GM13976 (cell line): ENCODE measurements around the gene RGS9.

Experiments used
- DNase-seq: peaks from one replicate; pipeline ENCODE4 v3.0.0; 2012; ENCODE audit warnings: low spot score
- CTCF ChIP-seq: IDR thresholded peaks from 2 replicates; pipeline ENCODE4 v1.5.1; 2012; ENCODE audit warnings: borderline replicate concordance, mild to moderate bottlenecking; ENCODE audit not compliant: insufficient read depth; ENCODE audit errors: extremely low read depth, missing control alignments, control extremely low read depth
- in situ Hi-C: fragments of 300-500 bp; cut with MboI; formaldehyde crosslinking; loops from one replicate; pipeline ENCODE4 v1.12.0; 2022; ENCODE audit warnings: low sequenced_read_pairs, mixed read lengths, inconsistent platforms; ENCODE audit not compliant: unreplicated experiment

Gene RGS9

GRCh38 chr17:65270499-65271253 lies 133.5 kb downstream of the RGS9 start:
- no peak for DNase-seq
- in situ Hi-C loops = no loop called here
- TF ChIP-seq CTCF = no peak

GRCh38 chr17:65271296-65271695 lies 134.1 kb downstream of the RGS9 start:
- no peak for TF ChIP-seq CTCF
- in situ Hi-C loops = no loop called here
- no peak for DNase-seq
